ENCODE measurements around the gene PAK5.

DNA sequence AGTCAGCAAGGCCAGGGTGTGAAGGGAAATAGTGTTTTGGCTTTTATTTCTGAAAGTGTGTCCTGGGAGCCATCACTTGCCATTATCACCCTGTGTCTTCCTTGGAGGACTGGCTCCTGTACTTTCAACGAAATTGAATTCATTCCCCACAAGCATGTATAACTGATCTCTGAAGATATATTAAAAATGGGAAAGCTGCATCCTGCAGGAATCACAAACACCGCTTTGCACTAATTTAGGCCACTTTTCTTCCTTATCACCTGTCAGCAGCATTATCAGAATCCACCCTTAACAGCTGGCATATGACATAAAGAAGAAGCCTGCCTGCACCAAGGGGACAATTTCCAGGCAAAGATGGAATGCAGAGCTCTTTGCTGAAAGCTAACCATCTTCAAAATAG lies 268.3 kb downstream of the PAK5 start:
- TF ChIP-seq, protein P1, sequence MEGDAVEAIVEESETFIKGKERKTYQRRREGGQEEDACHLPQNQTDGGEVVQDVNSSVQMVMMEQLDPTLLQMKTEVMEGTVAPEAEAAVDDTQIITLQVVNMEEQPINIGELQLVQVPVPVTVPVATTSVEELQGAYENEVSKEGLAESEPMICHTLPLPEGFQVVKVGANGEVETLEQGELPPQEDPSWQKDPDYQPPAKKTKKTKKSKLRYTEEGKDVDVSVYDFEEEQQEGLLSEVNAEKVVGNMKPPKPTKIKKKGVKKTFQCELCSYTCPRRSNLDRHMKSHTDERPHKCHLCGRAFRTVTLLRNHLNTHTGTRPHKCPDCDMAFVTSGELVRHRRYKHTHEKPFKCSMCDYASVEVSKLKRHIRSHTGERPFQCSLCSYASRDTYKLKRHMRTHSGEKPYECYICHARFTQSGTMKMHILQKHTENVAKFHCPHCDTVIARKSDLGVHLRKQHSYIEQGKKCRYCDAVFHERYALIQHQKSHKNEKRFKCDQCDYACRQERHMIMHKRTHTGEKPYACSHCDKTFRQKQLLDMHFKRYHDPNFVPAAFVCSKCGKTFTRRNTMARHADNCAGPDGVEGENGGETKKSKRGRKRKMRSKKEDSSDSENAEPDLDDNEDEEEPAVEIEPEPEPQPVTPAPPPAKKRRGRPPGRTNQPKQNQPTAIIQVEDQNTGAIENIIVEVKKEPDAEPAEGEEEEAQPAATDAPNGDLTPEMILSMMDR (IDR thresholded peaks at IDR 0.05 in 8 of 11, conservative IDR thresholded peaks at IDR 0.05 in 3 of 11), result no peak
- TF ChIP-seq POLR2A (IDR thresholded peaks at IDR 0.05), result no peak

Measured in spleen (tissue), 7 donors.